Right renal cortex interstitium (tissue), 3 donors: ENCODE measurements around the gene RYR3. TPM values are rescaled to one million over a fixed set of nuclear protein-coding genes. Genes with fewer than 3 reads are reported as not detected.
"Not testable (repeated sequence)": the region's sequence is repeated elsewhere in the genome, so short reads cannot be mapped to it uniquely, and the experiment has no call there.

Source experiments
- DNase-seq, 3 donors: peaks; one replicate each; pipeline ENCODE4 v3.0.0-alpha.2; 2013; ENCODE audit warnings: low read depth in 3 of 3, low spot score in 2 of 3
- polyA plus RNA-seq, 3 donors: library from polyadenylated mRNA; unstranded; fragments of 120-200 nt; gene quantifications; one replicate each; pipeline ENCODE4 v1.2.1, GENCODE V29; 2013; ENCODE audit not compliant: insufficient read length in 3 of 3

Gene RYR3
- polyA plus RNA-seq, 3 donors = 4.4 to 8.0 (median 5.9) TPM

- no peak for DNase-seq
These were observed 250.6 kb downstream of the RYR3 start for GRCh38 chr15:33561407-33561806.

DNA sequence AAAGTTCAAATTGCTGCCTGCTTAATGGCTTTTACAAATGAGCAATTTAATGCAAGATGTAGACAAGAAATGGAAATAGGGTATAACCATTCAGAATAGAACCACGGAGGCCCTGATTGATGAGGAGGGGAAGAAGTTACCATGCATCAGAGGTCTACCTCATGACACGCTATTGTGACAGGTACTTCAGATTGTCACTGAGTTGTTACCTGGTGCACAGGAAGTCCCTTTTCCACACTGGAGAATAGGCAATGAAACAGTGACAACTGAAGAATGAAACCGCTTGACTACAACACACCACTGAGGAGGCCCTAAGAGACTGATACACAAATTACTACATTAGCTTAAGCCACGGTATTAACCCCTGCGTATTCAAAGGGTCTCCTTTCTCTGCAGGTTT, 251.2 kb downstream of the RYR3 start:
- DNase-seq = no peak

- no peak for DNase-seq
These were observed 254.3 kb downstream of the RYR3 start for GRCh38 chr15:33565094-33565493.

DNA sequence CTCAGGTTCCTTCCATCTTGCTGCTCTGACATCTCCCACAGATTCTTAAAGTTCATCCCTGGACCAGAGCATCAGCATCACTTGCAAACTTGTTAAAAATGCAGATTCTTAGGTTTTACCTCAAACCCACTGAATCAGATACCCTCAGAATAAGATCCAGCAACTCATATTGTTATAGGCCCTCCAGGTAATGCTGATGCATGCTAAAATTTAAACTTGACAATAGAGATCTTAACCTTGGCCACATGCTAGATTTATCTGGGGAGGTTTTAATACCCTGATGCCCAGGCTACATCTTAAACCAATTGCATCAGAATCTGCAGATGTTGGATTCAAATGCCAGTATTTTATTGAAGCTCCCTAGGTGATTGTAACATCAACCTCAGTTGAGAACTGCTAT, 256.9 kb downstream of the RYR3 start:
- DNase-seq = no peak

DNA sequence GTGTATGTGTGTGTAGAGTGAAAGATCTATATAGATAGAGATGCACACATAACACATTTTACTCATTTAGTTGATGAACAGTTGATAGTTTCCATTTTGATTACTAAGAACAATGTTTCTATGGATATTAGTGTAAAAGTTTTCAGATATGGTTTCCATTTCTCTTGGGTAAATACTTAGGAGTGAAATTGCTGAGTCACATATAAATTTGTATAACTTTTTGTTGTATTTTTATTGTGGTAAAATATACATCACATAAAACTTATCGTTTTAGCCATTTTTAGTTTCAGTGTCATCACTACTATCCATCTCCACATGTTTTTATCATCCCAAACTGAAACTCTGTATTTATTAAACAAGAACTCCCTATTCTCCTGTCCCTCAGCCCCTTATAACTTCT, 258.3 kb downstream of the RYR3 start:
- DNase-seq = no peak

DNA sequence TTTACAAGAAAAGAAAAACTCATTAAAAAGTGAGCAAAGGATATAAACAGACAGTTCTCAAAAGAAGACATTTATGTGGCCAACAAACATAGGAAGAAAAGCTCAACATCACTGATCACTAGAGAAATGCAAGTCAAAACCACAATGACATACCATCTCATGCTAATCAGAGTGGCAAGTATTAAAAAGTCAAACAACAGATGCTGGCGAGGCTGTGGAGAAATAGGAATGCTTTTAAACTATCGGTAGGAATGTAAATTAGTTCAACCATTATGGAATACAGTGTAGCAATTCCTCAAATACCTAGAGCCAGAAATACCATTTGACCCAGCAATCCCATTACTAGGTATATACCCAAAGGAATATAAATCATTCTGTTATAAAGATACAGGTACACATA, 267.1 kb downstream of the RYR3 start:
- DNase-seq = not testable (repeated sequence)

DNA sequence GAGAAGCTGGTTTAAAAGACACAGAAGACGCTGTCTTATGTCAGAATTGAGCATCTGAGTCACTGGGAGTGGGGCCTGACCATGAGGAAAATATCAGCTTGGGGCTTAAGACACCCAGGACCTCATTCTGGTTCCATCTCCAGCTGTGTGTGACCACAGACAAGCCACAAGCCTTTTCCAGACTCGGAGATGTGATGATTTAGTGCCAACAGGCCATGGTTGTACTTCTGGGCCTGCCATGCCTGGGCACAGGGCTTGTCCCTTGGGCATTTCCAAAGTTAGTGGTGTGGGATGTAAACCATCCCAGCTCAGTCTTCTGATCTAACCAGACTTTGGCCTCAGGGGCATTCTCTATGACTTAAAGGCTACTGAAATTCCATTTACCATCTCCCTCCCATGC, 269.8 kb downstream of the RYR3 start:
- DNase-seq = no peak

DNA sequence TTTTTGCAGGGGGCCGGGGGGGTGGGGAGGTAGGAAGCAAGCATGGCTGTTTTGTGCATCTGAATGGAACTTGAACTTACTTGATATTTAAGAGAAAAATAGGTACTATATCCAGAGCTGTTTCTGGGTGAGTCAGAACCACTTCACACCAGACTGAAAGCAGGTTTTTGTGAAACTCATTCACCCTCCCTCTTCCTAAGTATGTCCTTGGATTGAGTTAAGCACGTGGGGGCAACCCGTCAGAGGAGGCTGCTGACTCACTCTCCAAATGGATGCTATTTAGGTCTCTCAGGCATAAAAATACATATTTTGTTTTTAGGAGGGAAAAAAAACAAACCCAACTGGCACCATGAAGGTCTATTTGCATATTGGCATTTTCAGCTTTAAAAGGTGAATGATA, 270.3 kb downstream of the RYR3 start:
- no peak for DNase-seq

DNA sequence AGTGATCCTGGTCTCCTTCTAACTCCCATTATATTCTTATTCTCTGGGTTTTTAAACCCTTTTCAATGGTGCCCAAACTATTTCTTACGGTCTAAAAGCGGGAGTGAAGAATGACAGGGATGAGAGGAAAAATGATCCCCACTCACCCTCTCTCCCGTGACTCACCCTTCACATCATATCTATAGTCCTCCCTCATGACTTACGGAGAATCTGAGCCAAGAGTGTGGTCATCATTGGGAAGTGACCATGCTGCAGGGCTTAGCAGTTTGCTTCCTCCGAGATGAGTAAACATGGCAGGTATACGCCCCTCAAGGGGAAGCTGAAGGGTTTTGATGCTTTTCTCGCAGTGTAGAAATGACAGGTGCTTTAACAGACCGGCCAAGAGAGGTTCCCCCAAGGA, 274.0 kb downstream of the RYR3 start:
- DNase-seq = no peak

GRCh38 chr15:33586786-33587697, 276.3 kb downstream of the RYR3 start:
- no peak for DNase-seq

- no peak for DNase-seq
These were observed 277.0 kb downstream of the RYR3 start for GRCh38 chr15:33587773-33588172.

DNA sequence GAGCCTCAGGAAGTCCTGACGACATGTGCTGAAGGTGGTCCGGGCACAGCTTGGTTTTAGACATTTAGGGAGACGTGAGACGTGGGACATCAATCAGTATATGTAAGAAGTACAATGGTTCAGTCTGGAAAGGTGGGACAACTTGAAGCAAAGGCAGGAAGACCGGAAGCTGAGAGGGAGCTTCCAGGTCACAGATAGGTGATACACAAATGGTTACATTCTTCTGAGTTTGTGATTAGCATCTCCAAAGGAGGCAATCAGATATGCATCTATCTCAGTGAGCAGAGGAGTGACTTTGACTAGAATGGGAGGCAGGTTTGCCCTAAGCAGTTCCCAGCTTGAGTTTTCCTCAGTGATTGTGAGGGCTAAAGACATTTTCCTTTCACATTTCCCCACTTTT, 282.1 kb downstream of the RYR3 start:
- no peak for DNase-seq

DNA sequence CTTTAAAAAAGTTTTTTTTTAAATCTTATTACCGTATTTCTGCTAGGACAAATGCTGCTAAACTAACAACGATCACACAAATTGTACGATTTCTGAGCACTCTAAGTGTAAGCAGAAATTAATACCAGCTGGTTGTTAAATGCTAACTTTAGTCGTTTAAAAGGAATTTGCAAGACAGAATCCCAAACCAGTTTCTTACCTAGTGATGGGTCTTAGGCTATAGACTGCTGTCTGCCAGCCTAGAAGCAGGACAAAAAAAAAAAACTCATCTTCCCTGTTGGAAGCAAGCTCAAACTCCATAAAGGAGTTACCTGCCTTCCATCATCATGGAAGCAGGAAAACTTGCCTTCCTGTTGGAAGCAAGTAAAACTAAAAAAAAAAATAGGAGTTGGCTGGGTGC, 287.6 kb downstream of the RYR3 start:
- not testable (repeated sequence) for DNase-seq

GRCh38 chr15:33600212-33600611, 289.4 kb downstream of the RYR3 start:
- no peak for DNase-seq

DNA sequence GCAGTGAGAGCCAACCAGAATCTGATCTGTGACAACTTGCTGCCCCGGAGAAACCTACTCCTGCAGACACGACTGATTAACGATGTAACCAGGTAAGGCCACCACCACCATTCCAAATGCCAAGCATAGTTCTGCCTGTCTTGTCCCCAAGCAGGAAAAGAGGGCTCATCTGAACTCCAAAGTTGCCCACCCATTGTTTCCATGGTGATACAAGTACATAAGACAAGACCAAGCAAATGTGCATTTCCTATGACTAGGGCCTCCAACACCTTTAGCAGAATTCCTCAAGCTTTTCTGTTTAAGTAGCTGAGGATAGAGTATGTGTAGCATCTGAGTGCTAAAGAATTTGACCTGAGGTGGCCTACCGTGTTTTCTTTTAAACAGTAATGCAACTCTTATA, 290.7 kb downstream of the RYR3 start:
- DNase-seq = no peak

DNA sequence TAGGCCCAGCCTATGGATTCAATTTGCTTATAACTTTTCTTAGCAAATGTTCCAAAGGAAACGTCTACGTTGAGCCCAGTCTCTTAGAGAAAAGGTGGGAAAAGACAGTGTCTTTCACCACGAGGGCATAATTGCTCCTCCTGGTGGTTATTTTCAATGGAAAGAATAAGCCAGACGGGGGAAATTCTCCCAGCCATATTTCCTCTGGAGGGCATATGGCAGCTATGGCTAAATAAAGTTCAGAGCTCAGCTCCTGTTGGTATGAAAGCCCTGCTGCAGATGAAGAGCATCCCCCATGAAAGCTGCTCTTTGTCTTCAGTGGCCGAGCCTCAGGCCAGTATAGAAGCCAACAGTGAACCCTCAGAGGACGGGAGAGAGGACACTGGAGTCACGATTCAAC, 297.9 kb downstream of the RYR3 start:
- DNase-seq = no peak

GRCh38 chr15:33612721-33613304, 302.0 kb downstream of the RYR3 start:
- DNase-seq = no peak

GRCh38 chr15:33616475-33616874, 305.7 kb downstream of the RYR3 start:
- no peak for DNase-seq

DNA sequence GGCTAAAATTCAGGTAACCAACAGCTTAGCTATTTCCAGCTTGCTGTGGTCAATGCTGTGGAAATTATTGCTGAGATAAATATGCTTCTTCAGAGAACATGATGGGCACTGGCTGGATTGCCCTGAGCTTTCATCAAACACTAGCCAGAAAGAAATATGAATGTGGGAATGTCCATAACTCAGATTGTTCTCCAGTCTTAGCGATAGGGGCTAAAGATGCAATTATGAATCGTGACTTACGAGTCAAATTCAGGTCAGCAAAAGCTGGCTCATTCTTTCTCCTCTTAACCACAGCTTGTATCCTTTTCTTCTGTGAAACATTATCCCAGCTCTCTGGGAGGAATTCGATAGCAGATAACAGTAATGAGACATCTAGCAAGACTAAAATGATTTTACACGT, 307.6 kb downstream of the RYR3 start:
- no peak for DNase-seq

- no peak for DNase-seq
These were observed 310.4 kb downstream of the RYR3 start for GRCh38 chr15:33621141-33621540.

GRCh38 chr15:33623010-33623409, 312.2 kb downstream of the RYR3 start:
- DNase-seq = no peak

DNA sequence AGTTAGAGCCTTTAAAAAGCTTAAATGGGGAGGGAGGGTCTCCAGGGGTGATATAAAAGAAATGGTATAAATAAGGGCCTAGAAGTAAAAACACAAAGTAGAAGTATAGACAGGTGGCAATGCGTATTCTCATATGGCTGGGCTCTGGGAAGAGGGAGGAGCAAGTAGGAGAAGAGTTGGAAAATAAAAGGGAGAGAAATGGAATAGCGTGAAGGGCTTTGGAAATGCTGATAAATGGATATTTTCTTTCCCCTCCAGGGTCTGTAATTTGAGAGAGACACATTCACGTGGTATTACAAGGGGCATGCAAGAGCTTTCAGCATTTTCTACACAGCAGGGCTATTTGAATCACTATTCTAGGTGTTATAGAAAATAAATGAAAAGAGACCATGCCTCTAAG, 313.7 kb downstream of the RYR3 start:
- DNase-seq = no peak
